HG02981 (cell line): ENCODE measurements around the gene MB.

ENCODE experiments used
- ATAC-seq: cut with Tn5 transposase; IDR thresholded peaks from one replicate; pipeline ENCODE4 v1.9.1; 2021; ENCODE audit warnings: mild to moderate bottlenecking, moderate library complexity; ENCODE audit not compliant: unreplicated experiment

MB gene

GRCh38 chr22:35578836-35579575, 38.1 kb downstream of the MB start:
- ATAC-seq: no peak

- ATAC-seq: no peak
Observed at GRCh38 chr22:35577799-35578659, 39.1 kb downstream of the MB start.

DNA sequence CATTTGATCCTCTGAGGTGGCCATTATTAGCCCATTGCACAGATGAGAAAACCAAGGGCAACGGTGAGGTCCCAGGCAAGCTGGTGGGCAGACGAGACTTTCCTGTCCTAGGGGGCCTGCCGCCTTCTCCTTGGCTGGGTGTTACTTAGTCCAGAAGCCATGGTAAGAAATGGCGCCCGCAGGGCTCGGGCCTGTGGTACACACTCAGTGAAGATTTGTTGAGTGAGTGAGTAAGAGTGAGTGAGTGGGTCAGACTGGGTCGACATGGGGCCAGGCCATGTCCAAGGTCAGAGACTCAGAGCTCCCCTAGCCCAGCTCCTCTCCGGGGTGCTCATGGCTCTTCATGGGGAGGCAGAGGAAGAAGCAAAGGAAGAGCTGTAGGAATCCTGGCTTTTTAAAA, 40.5 kb downstream of the MB start:
- ATAC-seq: no peak

- no peak for ATAC-seq
Observed at GRCh38 chr22:35575116-35575748, 41.9 kb downstream of the MB start.

DNA sequence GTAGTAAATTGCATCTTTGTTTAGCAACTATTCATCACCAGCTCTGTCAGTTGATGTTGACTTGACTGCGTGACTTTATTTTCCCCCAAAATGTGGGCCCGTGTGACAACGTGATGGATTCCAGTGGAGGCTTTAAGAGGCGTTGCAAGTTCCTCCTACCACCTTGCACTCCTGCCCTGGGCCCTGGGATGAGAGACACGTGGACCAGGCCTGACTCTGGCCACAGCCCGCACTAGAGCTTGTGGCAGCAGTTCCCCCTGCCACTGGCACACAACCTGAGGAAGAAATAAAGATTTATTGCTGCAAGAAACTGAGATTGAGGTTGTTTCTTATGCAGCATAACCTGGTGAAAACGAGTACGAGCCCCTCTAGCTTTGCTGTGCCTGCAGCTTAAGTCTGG, 44.6 kb downstream of the MB start:
- no peak for ATAC-seq

GRCh38 chr22:35570686-35571194, 46.4 kb downstream of the MB start:
- ATAC-seq: no peak

- ATAC-seq: no peak
Observed at GRCh38 chr22:35569916-35570315, 47.2 kb downstream of the MB start.

GRCh38 chr22:35568751-35569739, 48.1 kb downstream of the MB start:
- ATAC-seq: no peak

DNA sequence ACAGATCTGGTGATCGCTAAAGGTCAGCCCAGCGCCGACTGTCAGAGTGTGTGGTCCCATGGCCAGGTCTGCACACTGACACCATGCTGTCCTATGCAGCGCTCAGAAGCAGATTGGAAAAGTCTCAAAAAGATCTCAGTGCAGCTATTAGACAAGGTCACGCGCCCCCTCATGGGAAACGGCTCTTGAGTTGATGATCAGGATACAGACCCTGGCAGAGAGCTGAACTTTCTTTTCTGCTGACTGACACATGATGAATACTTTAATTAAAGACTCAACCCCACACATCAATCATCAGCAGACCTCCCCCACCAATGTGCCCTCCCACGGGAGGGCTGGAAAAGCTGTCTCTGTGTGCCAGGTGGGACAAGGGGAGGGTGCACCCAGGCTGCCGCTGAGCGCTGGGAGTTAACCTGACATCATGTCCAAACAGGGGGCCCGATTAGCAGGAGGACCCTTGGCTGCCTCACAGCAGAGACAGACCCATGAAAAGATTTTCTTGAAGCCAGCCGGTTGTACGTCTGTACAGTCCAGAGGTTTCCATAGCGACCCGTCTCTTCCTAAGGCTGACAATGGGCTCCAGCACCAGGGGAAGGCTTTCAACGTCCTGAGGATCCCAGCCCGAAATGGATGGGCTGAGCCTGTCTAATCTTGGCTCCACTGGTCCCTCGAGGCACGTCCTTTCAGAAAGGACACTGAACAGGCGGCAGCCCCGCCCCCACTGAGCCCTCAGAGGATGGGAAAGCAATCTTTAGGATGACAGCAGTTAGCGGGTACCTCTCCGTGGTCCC, 49.6 kb downstream of the MB start:
- ATAC-seq: no peak

DNA sequence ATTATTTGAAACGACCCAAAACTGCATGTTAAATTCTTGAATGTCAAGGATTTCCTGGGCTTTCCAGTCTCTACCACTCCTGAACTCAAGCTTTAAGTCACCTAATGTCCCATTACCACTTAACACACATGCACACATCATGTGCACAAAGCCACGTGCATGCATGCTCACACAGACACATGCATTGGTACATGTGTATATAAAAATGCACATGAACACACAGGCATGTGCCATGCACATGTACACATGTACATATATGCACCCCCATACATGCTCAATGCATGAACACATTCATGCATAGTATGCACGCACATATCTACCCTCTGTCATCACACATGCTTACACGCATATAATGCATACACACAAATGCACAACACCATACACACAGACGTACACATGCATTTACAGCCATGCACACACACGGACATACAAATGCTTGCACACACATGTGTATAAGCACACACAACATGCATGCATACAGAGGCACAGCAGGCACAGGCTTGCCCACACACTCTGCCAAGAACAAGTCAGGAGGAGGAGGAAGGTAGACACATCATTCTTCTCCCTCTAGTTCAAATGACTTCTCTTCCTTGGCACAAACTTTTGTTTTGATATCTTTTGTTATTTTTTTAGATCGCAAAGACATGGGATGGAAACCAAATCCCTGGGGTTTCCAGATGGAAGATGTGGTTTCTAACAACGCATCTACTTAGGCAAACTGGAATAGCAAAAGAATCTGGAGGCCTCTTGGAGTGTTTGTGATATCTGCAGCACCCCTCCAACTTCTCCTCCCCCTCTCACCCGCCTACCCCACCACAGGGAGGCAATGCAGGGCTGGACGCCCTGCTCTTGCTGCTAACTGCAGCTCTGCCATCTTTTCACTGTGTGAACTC, 51.9 kb downstream of the MB start:
- ATAC-seq: no peak

GRCh38 chr22:35563211-35563610, 53.9 kb downstream of the MB start:
- ATAC-seq: no peak

GRCh38 chr22:35561796-35562526, 55.2 kb downstream of the MB start:
- ATAC-seq: no peak

- ATAC-seq: no peak
Observed at GRCh38 chr22:35560824-35561223, 56.3 kb downstream of the MB start.

- no peak for ATAC-seq
Observed at GRCh38 chr22:35560366-35560765, 56.8 kb downstream of the MB start.

GRCh38 chr22:35559354-35560005, 57.6 kb downstream of the MB start:
- ATAC-seq: no peak

DNA sequence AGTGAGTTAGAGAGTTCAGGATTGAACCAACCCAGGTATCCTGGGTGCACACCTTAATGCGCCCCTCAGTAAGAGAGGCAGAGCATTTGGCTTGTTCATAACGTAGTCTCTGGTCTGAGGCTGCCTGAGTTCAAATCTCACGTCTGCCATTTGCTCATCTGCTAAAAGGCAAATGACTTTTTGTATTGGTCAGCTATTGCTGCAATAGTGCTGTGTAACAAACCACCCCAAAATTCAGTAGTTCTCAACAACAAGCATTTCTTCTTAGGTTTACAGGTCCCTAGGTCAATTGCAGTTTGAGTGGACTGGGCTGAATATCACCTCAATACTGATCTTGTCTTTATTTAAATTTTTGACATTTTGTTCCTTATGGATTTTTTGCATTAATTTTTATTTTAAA, 58.4 kb downstream of the MB start:
- ATAC-seq: no peak

DNA sequence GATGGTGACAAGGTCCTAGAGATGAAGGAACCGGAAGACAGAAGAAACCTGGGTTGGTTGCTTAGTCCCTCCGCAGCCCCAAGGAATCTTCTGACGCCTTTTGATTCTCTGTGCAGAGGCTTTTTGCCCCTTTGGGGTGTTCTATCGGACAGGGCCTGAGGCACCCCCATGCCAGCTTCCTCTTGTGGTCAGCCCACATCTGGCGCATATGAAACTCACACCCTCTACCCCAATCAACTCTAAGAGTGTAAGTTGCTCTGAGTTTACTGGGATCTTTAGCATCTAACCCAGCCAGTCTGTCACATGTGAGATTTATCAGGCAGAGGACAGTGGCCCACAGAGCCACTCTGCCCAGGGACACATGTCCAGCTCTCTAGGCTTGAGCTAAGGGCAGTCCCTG, 59.1 kb downstream of the MB start:
- no peak for ATAC-seq
